ENCODE measurements around the gene KCNK4. TPM values are rescaled to one million over a fixed set of nuclear protein-coding genes. Genes with fewer than 3 reads are reported as not detected.

Gene KCNK4
- total and polyA plus RNA-seq, 2 donors (not counting 3 experiments of a cell fraction or from before 2014, with no cell fraction given), result 0.06 to 0.44 TPM

DNA sequence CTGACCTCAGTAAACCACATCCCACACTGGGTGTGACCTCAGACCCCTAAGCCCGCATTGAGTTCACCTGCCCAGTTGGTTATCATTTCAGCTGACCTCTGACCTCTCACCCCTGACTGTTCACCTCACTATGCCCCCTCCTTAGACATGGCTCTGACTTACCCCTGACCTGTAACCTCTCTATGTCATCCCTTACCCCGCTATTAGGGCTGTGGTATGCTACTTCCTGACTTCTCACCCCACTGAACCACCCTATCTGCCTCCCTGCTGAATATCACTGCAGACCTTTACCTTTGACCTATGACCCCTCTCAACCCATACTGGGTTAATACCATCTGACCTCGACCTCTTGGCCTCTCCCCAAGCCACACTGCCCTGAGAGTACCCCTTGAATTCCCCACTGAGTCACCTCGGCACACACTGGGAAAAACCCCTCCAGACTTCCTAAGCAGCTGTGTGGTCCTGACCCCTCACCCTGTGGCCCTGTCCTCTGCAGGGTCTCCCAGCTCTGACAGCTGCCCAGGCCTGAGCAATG, 31.5 kb upstream of the KCNK4 start:
- Histone ChIP-seq H3K9ac (replicated peaks; ENCODE audit: extremely low read depth, insufficient read depth, low read length) (no peak overlapping the region), H3K9me1 (replicated peaks; ENCODE audit: control insufficient read depth, extremely low read depth, insufficient read depth, low read length) (no peaks in the 10 kb centered on the region), H2AFZ (ENCODE audit: low read depth, low read length) (no peak overlapping the region), H3K36me3 (ENCODE audit: control insufficient read depth in 2 of 2, extremely low read depth in 1 of 2, insufficient read depth in 2 of 2, low read length in 2 of 2) (peaks cover 18 to 44% of the 10 kb centered on the region in 2 experiments), H3K4me1 (ENCODE audit: control insufficient read depth, extremely low read depth, insufficient read depth, low read length) (peaks cover 15% of the 10 kb centered on the region), H4K20me1 (replicated peaks; ENCODE audit: control insufficient read depth, extremely low read depth, insufficient read depth, low read length) (no peaks in the 10 kb centered on the region), H3K27ac (ENCODE audit: insufficient read depth, low read depth, low read length) (no peak overlapping the region), H3K4me2 (ENCODE audit: insufficient read depth, low read length) (no peak overlapping the region), H3K9me3 (replicated peaks; ENCODE audit: control insufficient read depth, insufficient read depth, low read length) (no peaks in the 10 kb centered on the region), H3K4me3 (replicated peaks in 1 of 3; ENCODE audit: insufficient read depth in 1 of 3, low read depth in 1 of 3, low read length in 3 of 3) (no peak overlapping the region), H3K79me2 (ENCODE audit: control insufficient read depth, insufficient read depth, low read length) (peaks cover 3% of the 10 kb centered on the region), H3K27me3 (ENCODE audit: control insufficient read depth in 2 of 2, insufficient read depth in 2 of 2, low read length in 2 of 2) (no peaks in the 10 kb centered on the region)
- no peak for FAIRE-seq
- TF ChIP-seq EZH2 (IDR thresholded peaks at IDR 0.05; ENCODE audit: borderline replicate concordance, low read depth, low read length, severe bottlenecking), result no peak
- dilution Hi-C loops (cut with MboI; ENCODE audit: extremely low pct_ligation_motif_present, low sequenced_read_pairs), result no loop called here
- intact Hi-C loops (cut with micrococcal nuclease), result no loop called here
- no peak for DNase-seq (ENCODE audit: low read depth, low spot score)
- CTCF ChIA-PET, result no interaction called here
- BruUV-seq (replicated peaks), result no TSS peak
- POLR2A ChIA-PET, result no interaction called here

DNA sequence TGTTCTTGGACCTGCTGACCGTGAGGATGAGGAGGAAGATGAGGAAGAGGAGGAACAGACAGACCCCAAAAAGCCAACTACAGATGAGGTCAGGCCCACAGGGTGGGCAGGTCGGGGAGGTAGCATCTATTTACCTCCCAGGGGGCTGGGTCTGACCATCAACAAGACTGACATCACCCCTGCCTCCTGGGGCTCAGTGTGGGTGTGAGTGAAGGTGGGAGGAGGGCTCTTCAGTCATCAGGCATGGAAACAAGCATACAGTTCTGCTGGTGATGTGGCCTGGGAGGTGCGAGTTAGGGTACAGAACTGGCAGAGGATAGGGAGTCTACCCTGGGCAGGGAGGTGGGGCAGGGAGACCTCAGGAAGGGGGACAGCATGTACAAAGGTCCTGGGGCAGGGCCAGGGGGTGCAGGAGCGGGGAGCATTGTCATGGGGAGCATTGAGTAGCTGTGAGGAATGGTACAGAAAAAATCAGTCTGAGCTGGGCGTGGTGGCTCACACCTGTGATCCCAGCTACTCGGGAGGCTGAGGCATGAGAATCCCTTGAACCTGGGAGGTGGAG, 30.9 kb upstream of the KCNK4 start:
- H3K4me2 ChIP-seq (ENCODE audit: insufficient read depth, low read length), result no peak overlapping the region
- no peak overlapping the region for H3K4me3 ChIP-seq (replicated peaks in 1 of 3; ENCODE audit: insufficient read depth in 1 of 3, low read depth in 1 of 3, low read length in 3 of 3)
- H3K4me1 ChIP-seq (ENCODE audit: control insufficient read depth, extremely low read depth, insufficient read depth, low read length), result peaks cover 15% of the 10 kb centered on the region
- FAIRE-seq (no peak), DNase-seq (ENCODE audit: low read depth, low spot score) (no peak)
- dilution Hi-C loops (cut with MboI; ENCODE audit: extremely low pct_ligation_motif_present, low sequenced_read_pairs), result no loop called here
- H3K9me1 ChIP-seq (replicated peaks; ENCODE audit: control insufficient read depth, extremely low read depth, insufficient read depth, low read length), result no peaks in the 10 kb centered on the region
- no peak overlapping the region for H3K27ac ChIP-seq (ENCODE audit: insufficient read depth, low read depth, low read length)
- ChIA-PET CTCF (interaction anchor here (0.6 to 0.8 kb wide), 3 partner anchors 8 to 56 kb away, joined by 4 read pairs; partner anchors contain the start of gene CATSPERZ), POLR2A (interaction anchor here (0.6 kb wide), 1 partner anchor 1616 kb away, joined by 3 read pairs; no protein-coding TSS in a partner anchor)
- no peaks in the 10 kb centered on the region for H4K20me1 ChIP-seq (replicated peaks; ENCODE audit: control insufficient read depth, extremely low read depth, insufficient read depth, low read length)
- peaks cover 18 to 40% of the 10 kb centered on the region in 2 experiments for H3K36me3 ChIP-seq (ENCODE audit: control insufficient read depth in 2 of 2, extremely low read depth in 1 of 2, insufficient read depth in 2 of 2, low read length in 2 of 2)
- no peak overlapping the region for H2AFZ ChIP-seq (ENCODE audit: low read depth, low read length)
- no peaks in the 10 kb centered on the region for H3K9me3 ChIP-seq (replicated peaks; ENCODE audit: control insufficient read depth, insufficient read depth, low read length)
- TF ChIP-seq MYC (IDR thresholded peaks at IDR 0.05; ENCODE audit: low read depth, low read length) (no peak), GATA2 (IDR thresholded peaks at IDR 0.05; ENCODE audit: insufficient read depth, insufficient read length, low read depth, low read length) (no peak), POLR2A (IDR thresholded peaks at IDR 0.05; ENCODE audit: low read depth, low read length) (no peak), POLR2AphosphoS5 (IDR thresholded peaks at IDR 0.05; ENCODE audit: insufficient read depth, low read depth, low read length) (no peak), EZH2 (IDR thresholded peaks at IDR 0.05; ENCODE audit: borderline replicate concordance, low read depth, low read length, severe bottlenecking) (no peak), FOS (IDR thresholded peaks at IDR 0.05; ENCODE audit: borderline replicate concordance, insufficient read depth, low read length) (no peak), JUN (IDR thresholded peaks at IDR 0.05; ENCODE audit: borderline replicate concordance, insufficient read depth, insufficient read length, low read depth) (no peak)
- TF ChIP-seq, protein P1, sequence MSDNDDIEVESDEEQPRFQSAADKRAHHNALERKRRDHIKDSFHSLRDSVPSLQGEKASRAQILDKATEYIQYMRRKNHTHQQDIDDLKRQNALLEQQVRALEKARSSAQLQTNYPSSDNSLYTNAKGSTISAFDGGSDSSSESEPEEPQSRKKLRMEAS (IDR thresholded peaks at IDR 0.05; ENCODE audit: insufficient read depth, insufficient read length), result no peak
- TF ChIP-seq, protein P2, sequence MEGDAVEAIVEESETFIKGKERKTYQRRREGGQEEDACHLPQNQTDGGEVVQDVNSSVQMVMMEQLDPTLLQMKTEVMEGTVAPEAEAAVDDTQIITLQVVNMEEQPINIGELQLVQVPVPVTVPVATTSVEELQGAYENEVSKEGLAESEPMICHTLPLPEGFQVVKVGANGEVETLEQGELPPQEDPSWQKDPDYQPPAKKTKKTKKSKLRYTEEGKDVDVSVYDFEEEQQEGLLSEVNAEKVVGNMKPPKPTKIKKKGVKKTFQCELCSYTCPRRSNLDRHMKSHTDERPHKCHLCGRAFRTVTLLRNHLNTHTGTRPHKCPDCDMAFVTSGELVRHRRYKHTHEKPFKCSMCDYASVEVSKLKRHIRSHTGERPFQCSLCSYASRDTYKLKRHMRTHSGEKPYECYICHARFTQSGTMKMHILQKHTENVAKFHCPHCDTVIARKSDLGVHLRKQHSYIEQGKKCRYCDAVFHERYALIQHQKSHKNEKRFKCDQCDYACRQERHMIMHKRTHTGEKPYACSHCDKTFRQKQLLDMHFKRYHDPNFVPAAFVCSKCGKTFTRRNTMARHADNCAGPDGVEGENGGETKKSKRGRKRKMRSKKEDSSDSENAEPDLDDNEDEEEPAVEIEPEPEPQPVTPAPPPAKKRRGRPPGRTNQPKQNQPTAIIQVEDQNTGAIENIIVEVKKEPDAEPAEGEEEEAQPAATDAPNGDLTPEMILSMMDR (IDR thresholded peaks at IDR 0.05; ENCODE audit: extremely low read depth in 1 of 2, insufficient read depth in 1 of 2, low read depth in 1 of 2, low read length in 2 of 2), result no peak
- no peaks in the 10 kb centered on the region for H3K27me3 ChIP-seq (ENCODE audit: control insufficient read depth in 2 of 2, insufficient read depth in 2 of 2, low read length in 2 of 2)
- no TSS peak for BruUV-seq (replicated peaks)
- no peak overlapping the region for H3K9ac ChIP-seq (replicated peaks; ENCODE audit: extremely low read depth, insufficient read depth, low read length)
- H3K79me2 ChIP-seq (ENCODE audit: control insufficient read depth, insufficient read depth, low read length), result no peaks in the 10 kb centered on the region
- intact Hi-C loops (cut with micrococcal nuclease), result no loop called here

All from endothelial cell of umbilical vein (primary cell).